H1 (cell line): Measurements from ENCODE around the gene RPS6KA6. TPM values are rescaled to one million over a fixed set of nuclear protein-coding genes. Genes with fewer than 3 reads are reported as not detected.

Experiments used
- CTCF ChIA-PET: fragments of 300-600 bp; sonication (Branson Sonifier 250); formaldehyde crosslinking; loops from one replicate; lab custom pipeline; 2021; ENCODE audit not compliant: partially characterized antibody; lab: Charles Lee
- POLR2A ChIA-PET: fragments of 300-600 bp; sonication (Branson Sonifier 250); formaldehyde crosslinking; loops from one replicate; lab custom pipeline; 2021; ENCODE audit warnings: inconsistent platforms; ENCODE audit not compliant: partially characterized antibody; lab: Charles Lee
- DNase-seq, 2 experiments: peaks; one replicate each; pipeline versions ENCODE4 v3.0.0 to v3.0.0-alpha.2; 2010 to 2022; ENCODE audit warnings: low spot score in 2 of 2, low read depth in 1 of 2, mixed read lengths in 1 of 2
- FAIRE-seq: peaks from 2 replicates; lab custom pipeline; 2011; peaks lifted over from hg19 to GRCh38; lab: Jason Lieb, UNC
- H2AFZ ChIP-seq: 2 replicates; pipeline ENCODE4 v1.8.1; 2012; ENCODE audit warnings: low read length, inconsistent platforms
- H2AK5ac ChIP-seq: 2 replicates; pipeline ENCODE4 v1.6.1; 2013; ENCODE audit warnings: low read depth, low read length
- H2BK120ac ChIP-seq: replicated peaks from 2 replicates; pipeline ENCODE3; 2013; ENCODE audit warnings: low read depth, low read length, inconsistent platforms
- H2BK12ac ChIP-seq: 2 replicates; pipeline ENCODE4 v1.6.1; 2013; ENCODE audit warnings: low read depth, low read length
- H2BK15ac ChIP-seq: 2 replicates; pipeline ENCODE4 v1.6.1; 2013; ENCODE audit warnings: low read length
- H2BK20ac ChIP-seq: 2 replicates; pipeline ENCODE4 v1.6.1; 2013; ENCODE audit warnings: low read length
- H2BK5ac ChIP-seq: 2 replicates; pipeline ENCODE4 v1.6.1; 2013; ENCODE audit warnings: low read depth, low read length
- H3K14ac ChIP-seq: 2 replicates; pipeline ENCODE4 v1.6.1; 2013; ENCODE audit warnings: inconsistent platforms; ENCODE audit not compliant: insufficient read length
- H3K18ac ChIP-seq: 2 replicates; pipeline ENCODE4 v1.6.1; 2013; ENCODE audit warnings: low read length; ENCODE audit errors: extremely low read depth
- H3K23ac ChIP-seq: 2 replicates; pipeline ENCODE4 v1.6.1; 2013; ENCODE audit warnings: inconsistent platforms; ENCODE audit not compliant: insufficient read length
- H3K23me2 ChIP-seq: 2 replicates; pipeline ENCODE4 v1.6.1; 2013; ENCODE audit warnings: low read depth, low read length
- H3K27ac ChIP-seq: 2 replicates; pipeline ENCODE4 v1.6.1; 2011; ENCODE audit warnings: low read depth, low read length, inconsistent platforms
- H3K27me3 ChIP-seq, 4 experiments: replicated peaks in 1 of 4; 1 replicate in 1 of 4; 2 replicates in 3 of 4; pipeline versions ENCODE4 v1.6.1 to v1.8.1; 2011 to 2013; ENCODE audit warnings: low read length in 3 of 4, mild to moderate bottlenecking in 3 of 4, inconsistent platforms in 2 of 4, mixed read lengths in 2 of 4, moderate library complexity in 1 of 4; ENCODE audit not compliant: control insufficient read depth in 3 of 4, insufficient read depth in 3 of 4; ENCODE audit errors: extremely low read depth in 1 of 4
- H3K36me3 ChIP-seq, 4 experiments: 2 replicates each; pipeline versions ENCODE4 v1.6.1 to v1.8.1; 2011 to 2013; ENCODE audit warnings: mild to moderate bottlenecking in 4 of 4, low read length in 3 of 4, moderate library complexity in 2 of 4, control low read depth in 1 of 4, inconsistent platforms in 1 of 4; ENCODE audit not compliant: insufficient read depth in 4 of 4, control insufficient read depth in 2 of 4
- H3K4ac ChIP-seq: replicated peaks from 2 replicates; pipeline ENCODE3; 2013; ENCODE audit warnings: low read length, low read depth, mixed read lengths, inconsistent platforms; ENCODE audit not compliant: insufficient read length
- H3K4me1 ChIP-seq, 4 experiments: replicated peaks in 1 of 4; 1 replicate in 1 of 4; 2 replicates in 3 of 4; pipeline versions ENCODE4 v1.6.1 to v1.8.1; 2011 to 2013; ENCODE audit warnings: low read length in 3 of 4, inconsistent platforms in 2 of 4, mixed read lengths in 1 of 4; ENCODE audit not compliant: insufficient read depth in 4 of 4, control insufficient read depth in 3 of 4
- H3K4me2 ChIP-seq, 2 experiments: 2 replicates each; pipeline versions ENCODE4 v1.6.1 to v1.8.1; 2011 to 2013; ENCODE audit warnings: low read depth in 2 of 2, low read length in 2 of 2, control low read depth in 1 of 2, inconsistent platforms in 1 of 2, mild to moderate bottlenecking in 1 of 2; ENCODE audit not compliant: insufficient read depth in 1 of 2
- H3K4me3 ChIP-seq, 4 experiments: fragments of 200-600, 300-600 bp in 1 of 4; sonication (generic), shearing (Covaris generic), sonication (Bioruptor Twin) in 1 of 4; 2 replicates each; pipeline versions ENCODE4 v1.5.1 to v1.8.1; 2011 to 2016; ENCODE audit warnings: low read length in 4 of 4, low read depth in 3 of 4, control low read depth in 2 of 4, inconsistent platforms in 2 of 4, mild to moderate bottlenecking in 2 of 4, mixed read lengths in 1 of 4, moderate library complexity in 1 of 4; ENCODE audit not compliant: insufficient read depth in 2 of 4; ENCODE audit errors: extremely low read depth in 1 of 4
- H3K56ac ChIP-seq: replicated peaks from 2 replicates; pipeline ENCODE3; 2013; ENCODE audit warnings: low read depth, mild to moderate bottlenecking, mixed read lengths, low read length, inconsistent platforms; ENCODE audit not compliant: insufficient read length
- H3K79me1 ChIP-seq: 2 replicates; pipeline ENCODE4 v1.6.1; 2013; ENCODE audit warnings: low read depth, low read length, control low read depth
- H3K79me2 ChIP-seq, 2 experiments: 2 replicates each; pipeline versions ENCODE4 v1.6.1 to v1.8.1; 2012 to 2013; ENCODE audit warnings: low read length in 2 of 2, mild to moderate bottlenecking in 2 of 2, inconsistent platforms in 1 of 2; ENCODE audit not compliant: insufficient read depth in 2 of 2, control insufficient read depth in 1 of 2
- H3K9ac ChIP-seq, 4 experiments: replicated peaks in 1 of 4; 1 replicate in 1 of 4; 2 replicates in 3 of 4; pipeline versions ENCODE4 v1.6.1 to v1.8.1; 2011 to 2013; ENCODE audit warnings: low read depth in 3 of 4, low read length in 3 of 4, control low read depth in 2 of 4, mild to moderate bottlenecking in 2 of 4, moderate library complexity in 2 of 4, inconsistent platforms in 1 of 4; ENCODE audit errors: extremely low read depth in 1 of 4
- H3K9me3 ChIP-seq, 2 experiments: 2 replicates each; pipeline versions ENCODE4 v1.6.1 to v1.8.1; 2012 to 2013; ENCODE audit warnings: mild to moderate bottlenecking in 2 of 2, moderate library complexity in 2 of 2, control low read depth in 1 of 2, inconsistent platforms in 1 of 2, low read depth in 1 of 2, low read length in 1 of 2, mixed read lengths in 1 of 2; ENCODE audit not compliant: insufficient read depth in 2 of 2
- H4K20me1 ChIP-seq, 2 experiments: replicated peaks in 1 of 2; 2 replicates each; pipeline versions ENCODE3 to v1.8.1; 2011 to 2013; ENCODE audit warnings: inconsistent platforms in 2 of 2, low read length in 2 of 2, mild to moderate bottlenecking in 1 of 2; ENCODE audit not compliant: insufficient read depth in 2 of 2, control insufficient read depth in 1 of 2
- H4K5ac ChIP-seq: 2 replicates; pipeline ENCODE4 v1.6.1; 2013; ENCODE audit warnings: low read length, low read depth, mixed read lengths, inconsistent platforms; ENCODE audit not compliant: insufficient read length
- H4K8ac ChIP-seq: 2 replicates; pipeline ENCODE4 v1.8.0; 2013; ENCODE audit warnings: mild to moderate bottlenecking, moderate library complexity, low read length, inconsistent platforms; ENCODE audit not compliant: insufficient read depth; ENCODE audit errors: extremely low read depth
- H4K91ac ChIP-seq: replicated peaks from 2 replicates; pipeline ENCODE3; 2013; ENCODE audit warnings: low read length, mixed read lengths, inconsistent platforms; ENCODE audit not compliant: insufficient read length
- CTBP2 ChIP-seq: IDR thresholded peaks from 2 replicates; pipeline ENCODE4 v1.7.0; 2011; ENCODE audit warnings: borderline replicate concordance, mild to moderate bottlenecking, moderate library complexity, mixed read lengths, low read length; ENCODE audit not compliant: insufficient read depth, insufficient read length
- WGBS, 2 experiments: shearing (Covaris generic) in 1 of 2; methylation state at CpG; one replicate each; pipeline versions ENCODE4 v1.1.6 to v1.1.7; 2013 to 2015; ENCODE audit warnings: low lambda C conversion rate in 2 of 2, mixed read lengths in 2 of 2, inconsistent platforms in 1 of 2, low coverage in 1 of 2, missing lambda C conversion rate in 1 of 2; ENCODE audit not compliant: insufficient replicate concordance in 2 of 2, insufficient coverage in 1 of 2, insufficient read length in 1 of 2; ENCODE audit errors: extremely low coverage in 1 of 2, missing lambda C conversion rate in 1 of 2; 5-methylcytosine and 5-hydroxymethylcytosine counted together
- polyA plus RNA-seq, 7 experiments: library from polyadenylated mRNA; depleted of rRNA in 3 of 7; stranded (reverse) in 5 of 7; unstranded in 2 of 7; fragments of >200 nt in 5 of 7; fragments of 200-250 nt in 2 of 7; gene quantifications; 1 replicate in 5 of 7; 2 replicates in 1 of 7; 4 replicates in 1 of 7; pipeline versions ENCODE4 v1.2.1 to v1.2.3, GENCODE V29; 2011 to 2013; ENCODE audit warnings: missing spikeins in 2 of 7, mixed read lengths in 2 of 7
- total RNA-seq: library from RNA; stranded (reverse); fragmentation: NEBNext Ultra II Directional; extraction: Animal tissue kit (Norgen Biotek cat#: 25700); gene quantifications from 2 replicates; pipeline ENCODE4 v1.2.1, GENCODE V29; 2021

RPS6KA6 gene
- total and polyA plus RNA-seq, 2 of the 8 experiments (the other 6 are each of a cell fraction or from before 2014, with no cell fraction given) = 3.5 to 14.6 TPM

GRCh38 chrX:84144281-84144680 lies 43.7 kb downstream of the RPS6KA6 start:
- Histone ChIP-seq H3K36me3 (no peaks in the 10 kb centered on the region), H2BK15ac (no peak overlapping the region), H4K5ac (no peak overlapping the region), H2BK120ac (no peak overlapping the region), H3K18ac (no peak overlapping the region), H4K8ac (no peak overlapping the region), H3K56ac (no peak overlapping the region), H2AK5ac (no peak overlapping the region), H4K20me1 (no peaks in the 10 kb centered on the region), H2BK5ac (no peak overlapping the region), H3K9ac (no peak overlapping the region), H2BK12ac (no peak overlapping the region), H3K79me1 (no peaks in the 10 kb centered on the region), H3K27ac (no peak overlapping the region), H3K4me3 (no peak overlapping the region), H3K79me2 (no peaks in the 10 kb centered on the region), H3K9me3 (no peaks in the 10 kb centered on the region), H3K27me3 (no peaks in the 10 kb centered on the region), H3K14ac (no peak overlapping the region), H3K4me1 (no peaks in the 10 kb centered on the region), H3K4ac (no peak overlapping the region), H4K91ac (no peak overlapping the region), H2BK20ac (no peak overlapping the region), H2AFZ (no peak overlapping the region), H3K23me2 (no peaks in the 10 kb centered on the region), H3K23ac (no peak overlapping the region), H3K4me2 (no peak overlapping the region)
- 91% methylated on average over 1 of the region's 1 CpG; no CpG with 5 or more reads in 1 of the 2 experiments for WGBS, 2 experiments
- DNase-seq = no peak
- FAIRE-seq = no peak
- ChIA-PET CTCF (no interaction called here), POLR2A (no interaction called here)
- no peak for TF ChIP-seq CTBP2
